IMR-90 (cell line): ENCODE measurements around the gene WDR27. TPM values are rescaled to one million over a fixed set of nuclear protein-coding genes. Genes with fewer than 3 reads are reported as not detected.

Source experiments
- ATAC-seq: fragments of 200-7000 bp; cut with Tn5 transposase; 2 replicates; pipeline ENCODE4 v1.9.1; 2020; ENCODE audit warnings: low read depth, mild to moderate bottlenecking, moderate library complexity
- BruUV-seq: library from RNA; stranded (reverse); fragments of 400-500 nt; replicated peaks from 2 replicates; lab custom pipeline; 2021; lab: Mats Ljungman, UMichigan
- CTCF ChIA-PET: fragments of 300-600 bp; formaldehyde crosslinking; extraction: SDS; loops from one replicate; lab custom pipeline; 2021; ENCODE audit warnings: antibody characterized with exemption; lab: Yijun Ruan, JAX
- POLR2A ChIA-PET: fragments of 300-600 bp; sonication (Branson Sonifier 250); formaldehyde crosslinking; loops from one replicate; lab custom pipeline; 2022; ENCODE audit warnings: antibody characterized with exemption; ENCODE audit not compliant: unreplicated experiment; lab: Charles Lee
- DNase-seq: peaks from one replicate; pipeline ENCODE4 v3.0.0; 2013
- H2AFZ ChIP-seq: replicated peaks from 2 replicates; pipeline ENCODE3; 2013; ENCODE audit warnings: low read length, mild to moderate bottlenecking; ENCODE audit not compliant: poor library complexity
- H2AK5ac ChIP-seq: 2 replicates; pipeline ENCODE4 v1.6.1; 2013; ENCODE audit warnings: low read depth, low read length, inconsistent platforms
- H2AK9ac ChIP-seq: replicated peaks from 2 replicates; pipeline ENCODE3; 2013; ENCODE audit warnings: mild to moderate bottlenecking, low read depth, low read length, moderate library complexity; ENCODE audit not compliant: poor library complexity
- H2BK120ac ChIP-seq: 2 replicates; pipeline ENCODE4 v1.6.1; 2013; ENCODE audit warnings: low read depth, low read length, inconsistent platforms
- H2BK15ac ChIP-seq: 3 replicates; pipeline ENCODE4 v1.6.1; 2013; ENCODE audit warnings: low read depth, low read length, inconsistent platforms
- H2BK20ac ChIP-seq: 2 replicates; pipeline ENCODE4 v1.6.1; 2013; ENCODE audit warnings: low read depth, mild to moderate bottlenecking, inconsistent platforms, low read length, moderate library complexity
- H2BK5ac ChIP-seq: 2 replicates; pipeline ENCODE4 v1.6.1; 2013; ENCODE audit warnings: mild to moderate bottlenecking, low read depth, low read length, inconsistent platforms; ENCODE audit not compliant: poor library complexity, severe bottlenecking
- H3K14ac ChIP-seq: replicated peaks from 2 replicates; pipeline ENCODE4 v1.6.1; 2013; ENCODE audit warnings: low read depth, low read length, inconsistent platforms
- H3K18ac ChIP-seq: 2 replicates; pipeline ENCODE4 v1.6.1; 2013; ENCODE audit warnings: low read depth, low read length, control low read depth
- H3K23ac ChIP-seq: 2 replicates; pipeline ENCODE4 v1.6.1; 2013; ENCODE audit warnings: low read depth, low read length, inconsistent platforms
- H3K27ac ChIP-seq: 2 replicates; pipeline ENCODE4 v1.5.1; 2013; ENCODE audit warnings: mild to moderate bottlenecking, control low read depth, low read length; ENCODE audit not compliant: insufficient read depth
- H3K27me3 ChIP-seq: 2 replicates; pipeline ENCODE4 v1.6.1; 2013; ENCODE audit warnings: low read length; ENCODE audit not compliant: control insufficient read depth, insufficient read depth
- H3K36me3 ChIP-seq: 2 replicates; pipeline ENCODE4 v1.6.1; 2013; ENCODE audit warnings: low read length, mixed read lengths; ENCODE audit not compliant: control insufficient read depth, insufficient read depth
- H3K4ac ChIP-seq: 2 replicates; pipeline ENCODE4 v1.6.1; 2013; ENCODE audit warnings: low read depth, low read length, inconsistent platforms
- H3K4me1 ChIP-seq: 2 replicates; pipeline ENCODE4 v1.6.1; 2013; ENCODE audit warnings: low read length, mixed read lengths; ENCODE audit not compliant: control insufficient read depth, insufficient read depth
- H3K4me2 ChIP-seq: 2 replicates; pipeline ENCODE4 v1.6.1; 2013; ENCODE audit warnings: low read depth, mild to moderate bottlenecking, control low read depth, low read length, moderate library complexity
- H3K4me3 ChIP-seq: 2 replicates; pipeline ENCODE4 v1.5.1; 2013; ENCODE audit warnings: low read depth, mild to moderate bottlenecking, control low read depth, low read length, moderate library complexity; ENCODE audit not compliant: insufficient read depth
- H3K56ac ChIP-seq: 2 replicates; pipeline ENCODE4 v1.6.1; 2013; ENCODE audit warnings: low read length, inconsistent platforms; ENCODE audit not compliant: insufficient read depth; ENCODE audit errors: extremely low read depth
- H3K79me1 ChIP-seq, 2 experiments: 2 replicates each; pipeline ENCODE4 v1.6.1; 2013; ENCODE audit warnings: low read length in 2 of 2, inconsistent platforms in 1 of 2, low read depth in 1 of 2
- H3K9ac ChIP-seq: 2 replicates; pipeline ENCODE4 v1.6.1; 2013; ENCODE audit warnings: low read depth, low read length, control low read depth
- H3K9me1 ChIP-seq: 2 replicates; pipeline ENCODE4 v1.6.1; 2013; ENCODE audit warnings: low read length, inconsistent platforms; ENCODE audit not compliant: insufficient read depth
- H3K9me3 ChIP-seq: 2 replicates; pipeline ENCODE4 v1.6.1; 2013; ENCODE audit warnings: low read length; ENCODE audit not compliant: control insufficient read depth, insufficient read depth
- H4K20me1 ChIP-seq: 2 replicates; pipeline ENCODE4 v1.6.1; 2013; ENCODE audit warnings: low read length, inconsistent platforms; ENCODE audit not compliant: insufficient read depth
- H4K5ac ChIP-seq: 2 replicates; pipeline ENCODE4 v1.6.1; 2013; ENCODE audit warnings: mild to moderate bottlenecking, low read depth, low read length, control low read depth
- H4K8ac ChIP-seq, 2 experiments: 2 replicates each; pipeline ENCODE4 v1.6.1; 2013; ENCODE audit warnings: low read depth in 2 of 2, low read length in 2 of 2, control low read depth in 1 of 2, inconsistent platforms in 1 of 2
- H4K91ac ChIP-seq: 2 replicates; pipeline ENCODE4 v1.6.1; 2013; ENCODE audit warnings: low read depth, low read length, inconsistent platforms; ENCODE audit not compliant: insufficient read depth
- BHLHE40 ChIP-seq: fragments of 150-350 bp; IDR thresholded peaks from 2 replicates; pipeline ENCODE4 v1.6.1; 2016; ENCODE audit warnings: mild to moderate bottlenecking, low read depth, low read length
- CEBPB ChIP-seq: IDR thresholded peaks from 2 replicates; pipeline ENCODE4 v1.6.1; 2012; ENCODE audit warnings: low read depth, low read length, improper control_type of control experiment
- CHD1 ChIP-seq: IDR thresholded peaks from 2 replicates; pipeline ENCODE4 v1.6.1; 2012; ENCODE audit warnings: low read depth, low read length, improper control_type of control experiment
- CTCF ChIP-seq: conservative IDR thresholded peaks from 2 replicates; pipeline ENCODE4 v1.5.1; 2012; ENCODE audit warnings: mild to moderate bottlenecking, low read depth, low read length, improper control_type of control experiment
- ELK1 ChIP-seq: fragments of 150-350 bp; IDR thresholded peaks from 2 replicates; pipeline ENCODE4 v1.6.1; 2016; ENCODE audit warnings: low read depth, mild to moderate bottlenecking, low read length, moderate library complexity, borderline replicate concordance
- FOS ChIP-seq: fragments of 150-350 bp; IDR thresholded peaks from 2 replicates; pipeline ENCODE4 v1.6.1; 2016; ENCODE audit warnings: low read depth, low read length
- MAFK ChIP-seq: IDR thresholded peaks from 2 replicates; pipeline ENCODE4 v1.6.1; 2012; ENCODE audit warnings: low read depth, low read length, improper control_type of control experiment
- MAZ ChIP-seq: IDR thresholded peaks from 2 replicates; pipeline ENCODE4 v1.6.1; 2012; ENCODE audit warnings: low read depth, mild to moderate bottlenecking, low read length, improper control_type of control experiment, moderate library complexity, borderline replicate concordance
- MXI1 ChIP-seq: IDR thresholded peaks from 2 replicates; pipeline ENCODE4 v1.6.1; 2012; ENCODE audit warnings: low read depth, mild to moderate bottlenecking, low read length, moderate library complexity, borderline replicate concordance
- NFE2L2 ChIP-seq: fragments of 150-350 bp; IDR thresholded peaks from 2 replicates; pipeline ENCODE4 v1.6.1; 2016; ENCODE audit warnings: low read depth, mild to moderate bottlenecking, low read length
- POLR2A ChIP-seq: IDR thresholded peaks from 2 replicates; pipeline ENCODE4 v1.6.1; 2012; ENCODE audit warnings: mild to moderate bottlenecking, low read depth, low read length
- RAD21 ChIP-seq: IDR thresholded peaks from 2 replicates; pipeline ENCODE4 v1.6.1; 2012; ENCODE audit warnings: low read length, improper control_type of control experiment
- RCOR1 ChIP-seq: IDR thresholded peaks from 2 replicates; pipeline ENCODE4 v1.6.1; 2012; ENCODE audit warnings: mild to moderate bottlenecking, low read length, improper control_type of control experiment; ENCODE audit not compliant: insufficient replicate concordance
- RFX5 ChIP-seq: IDR thresholded peaks from 2 replicates; pipeline ENCODE4 v1.8.0; 2012; ENCODE audit warnings: low read depth, mild to moderate bottlenecking, low read length, moderate library complexity
- SMC3 ChIP-seq: fragments of 150-350 bp; IDR thresholded peaks from 2 replicates; pipeline ENCODE4 v1.6.1; 2016; ENCODE audit warnings: low read depth, mild to moderate bottlenecking, antibody characterized with exemption, low read length, moderate library complexity
- USF2 ChIP-seq: fragments of 150-350 bp; IDR thresholded peaks from 2 replicates; pipeline ENCODE4 v1.6.1; 2017; ENCODE audit warnings: mild to moderate bottlenecking, antibody characterized with exemption, low read length, low read depth
- WGBS, 2 experiments: methylation state at CpG; one replicate each; pipeline versions ENCODE4 v1.1.5 to v1.1.7; 2013; ENCODE audit warnings: missing lambda C conversion rate in 2 of 2; ENCODE audit not compliant: insufficient read length in 1 of 2; ENCODE audit errors: extremely low coverage in 2 of 2; 5-methylcytosine and 5-hydroxymethylcytosine counted together
- dilution Hi-C: fragments of 300-500 bp; cut with HindIII; formaldehyde crosslinking; loops from one replicate; pipeline ENCODE4 v1.14.3; 2018; ENCODE audit warnings: low sequenced_read_pairs; ENCODE audit not compliant: unreplicated experiment
- in situ Hi-C: fragments of 300-500 bp; cut with MboI; formaldehyde crosslinking; loops from 3 replicates; pipeline ENCODE4 v1.14.3; 2019; ENCODE audit warnings: low sequenced_read_pairs, inconsistent platforms, mixed read lengths
- intact Hi-C: fragments of 100-400 bp; cut with micrococcal nuclease; formaldehyde crosslinking; loops from 2 replicates; pipeline ENCODE4 v1.10.0; 2022
- polyA plus RNA-seq, 3 experiments: library from polyadenylated mRNA; depleted of rRNA; stranded (reverse); fragments of >200 nt; gene quantifications; 2 replicates each; pipeline ENCODE4 v1.2.3, GENCODE V29; 2012; ENCODE audit warnings: low replicate concordance in 1 of 3
- total RNA-seq: library from RNA; depleted of rRNA; stranded (reverse); fragments of >200 nt; gene quantifications from 2 replicates; pipeline ENCODE4 v1.2.3, GENCODE V29; 2012

Gene WDR27
- total and polyA plus RNA-seq, 2 of the 4 experiments (the other 2 are of a cell fraction), result 7.0 to 18.5 TPM

GRCh38 chr6:169500688-169501087 lies 201.1 kb downstream of the WDR27 start:
- H3K18ac ChIP-seq, result no peak overlapping the region
- H3K4me2 ChIP-seq, result no peak overlapping the region
- in situ Hi-C loops (no loop called here), intact Hi-C loops (no loop called here), dilution Hi-C loops (no loop called here)
- no peak overlapping the region for H2BK15ac ChIP-seq
- ChIA-PET POLR2A (no interaction called here), CTCF (no interaction called here)
- H2BK120ac ChIP-seq, result no peak overlapping the region
- no peak overlapping the region for H3K4me3 ChIP-seq
- no peak overlapping the region for H2AK5ac ChIP-seq
- H2BK5ac ChIP-seq, result no peak overlapping the region
- no peak overlapping the region for H3K14ac ChIP-seq
- no peaks in the 10 kb centered on the region for H3K9me1 ChIP-seq
- 80% methylated on average over 1 of the region's 15 CpGs; no CpG with 5 or more reads in 1 of the 2 experiments for WGBS, 2 experiments
- H3K27ac ChIP-seq, result no peak overlapping the region
- no peak for ATAC-seq
- no peak overlapping the region for H3K56ac ChIP-seq
- H3K23ac ChIP-seq, result no peak overlapping the region
- H3K4ac ChIP-seq, result no peak overlapping the region
- no peak overlapping the region for H4K8ac ChIP-seq
- H4K91ac ChIP-seq, result no peak overlapping the region
- TF ChIP-seq RFX5 (no peak), MAZ (no peak), SMC3 (no peak), CHD1 (no peak), USF2 (no peak), NFE2L2 (no peak), RAD21 (no peak), CEBPB (no peak), CTCF (no peak), FOS (no peak), ELK1 (no peak), POLR2A (no peak), MAFK (no peak), MXI1 (no peak), BHLHE40 (no peak), RCOR1 (no peak)
- no peaks in the 10 kb centered on the region for H4K20me1 ChIP-seq
- H3K9me3 ChIP-seq, result no peaks in the 10 kb centered on the region
- no peak overlapping the region for H2AK9ac ChIP-seq
- no peak for DNase-seq
- peaks cover under 1% of the 10 kb centered on the region; the same call in 1 of the 2 replicates for H3K4me1 ChIP-seq
- no peaks in the 10 kb centered on the region for H3K27me3 ChIP-seq
- no peaks in the 10 kb centered on the region for H3K79me1 ChIP-seq
- 0 out of 2 replicates have a peak, but pooled peaks cover 1% of the 10 kb centered on the region for H3K36me3 ChIP-seq
- no TSS peak for BruUV-seq
- no peak overlapping the region for H3K9ac ChIP-seq
- no peak overlapping the region for H2BK20ac ChIP-seq
- H4K5ac ChIP-seq, result no peak overlapping the region
- H2AFZ ChIP-seq, result no peak overlapping the region
